Left hindlimb (tissue), 1 donor: ENCODE data around the gene TTC7B.

Source experiments
- DNase-seq: peaks from one replicate; pipeline ENCODE4 v3.0.0-alpha.2; 2018

TTC7B gene

GRCh38 chr14:90739318-90740068 is 76.7 kb downstream of the TTC7B start:
- DNase-seq: no peak

GRCh38 chr14:90733139-90733808 is 83.0 kb downstream of the TTC7B start:
- DNase-seq: no peak

- no peak for DNase-seq
These were observed 83.5 kb downstream of the TTC7B start for GRCh38 chr14:90732718-90733117.

GRCh38 chr14:90732139-90732538 is 84.1 kb downstream of the TTC7B start:
- no peak for DNase-seq

- no peak for DNase-seq
These were observed 84.7 kb downstream of the TTC7B start for GRCh38 chr14:90731487-90731886.

- DNase-seq: no peak
These were observed 85.9 kb downstream of the TTC7B start for GRCh38 chr14:90730206-90730766.

GRCh38 chr14:90728951-90729350 is 87.3 kb downstream of the TTC7B start:
- DNase-seq: no peak

GRCh38 chr14:90727082-90727481 is 89.1 kb downstream of the TTC7B start:
- no peak for DNase-seq

- DNase-seq: no peak
These were observed 89.6 kb downstream of the TTC7B start for GRCh38 chr14:90726656-90727055.

GRCh38 chr14:90724866-90725265 is 91.4 kb downstream of the TTC7B start:
- no peak for DNase-seq

- DNase-seq: no peak
These were observed 93.6 kb downstream of the TTC7B start for GRCh38 chr14:90722590-90722989.

- DNase-seq: no peak
These were observed 94.5 kb downstream of the TTC7B start for GRCh38 chr14:90721619-90722305.

- no peak for DNase-seq
These were observed 95.4 kb downstream of the TTC7B start for GRCh38 chr14:90720832-90721231.

GRCh38 chr14:90720336-90720735 is 95.9 kb downstream of the TTC7B start:
- no peak for DNase-seq

- DNase-seq: peak; percentile 59
These were observed 98.3 kb downstream of the TTC7B start for GRCh38 chr14:90717916-90718315.

GRCh38 chr14:90715993-90716392 is 100.2 kb downstream of the TTC7B start:
- no peak for DNase-seq

GRCh38 chr14:90715495-90715894 is 100.7 kb downstream of the TTC7B start:
- no peak for DNase-seq

- no peak for DNase-seq
These were observed 101.4 kb downstream of the TTC7B start for GRCh38 chr14:90714811-90715210.

GRCh38 chr14:90704738-90705392 is 111.4 kb downstream of the TTC7B start:
- no peak for DNase-seq

- DNase-seq: no peak
These were observed 112.1 kb downstream of the TTC7B start for GRCh38 chr14:90703841-90704737.

- no peak for DNase-seq
These were observed 115.1 kb downstream of the TTC7B start for GRCh38 chr14:90700933-90701776.
